ENCODE data around the gene AMIGO3.
"Not testable (repeated sequence)": the region's sequence is repeated elsewhere in the genome, so short reads cannot be mapped to it uniquely, and the experiment has no call there.

AMIGO3 gene

GRCh38 chr3:49706456-49707112, 12.9 kb downstream of the AMIGO3 start:
- no peak for DNase-seq

- DNase-seq, result no peak
Observed at GRCh38 chr3:49705390-49705960, 14.0 kb downstream of the AMIGO3 start.

GRCh38 chr3:49704629-49705028, 14.9 kb downstream of the AMIGO3 start:
- no peak for DNase-seq

GRCh38 chr3:49703956-49704355, 15.5 kb downstream of the AMIGO3 start:
- DNase-seq, result no peak

- no peak for DNase-seq
Observed at GRCh38 chr3:49703443-49703927, 16.0 kb downstream of the AMIGO3 start.

GRCh38 chr3:49702672-49703071, 16.8 kb downstream of the AMIGO3 start:
- no peak for DNase-seq

- DNase-seq, result no peak
Observed at GRCh38 chr3:49701388-49702077, 18.0 kb downstream of the AMIGO3 start.

GRCh38 chr3:49700453-49701128, 18.9 kb downstream of the AMIGO3 start:
- no peak for DNase-seq

GRCh38 chr3:49700014-49700413, 19.5 kb downstream of the AMIGO3 start:
- DNase-seq, result no peak

GRCh38 chr3:49699281-49699979, 20.1 kb downstream of the AMIGO3 start:
- no peak for DNase-seq

- DNase-seq, result not testable (repeated sequence)
Observed at GRCh38 chr3:49695350-49696015, 24.0 kb downstream of the AMIGO3 start.

- not testable (repeated sequence) for DNase-seq
Observed at GRCh38 chr3:49694409-49695070, 24.9 kb downstream of the AMIGO3 start.

- not testable (repeated sequence) for DNase-seq
Observed at GRCh38 chr3:49691481-49691880, 28.0 kb downstream of the AMIGO3 start.

GRCh38 chr3:49690856-49691255, 28.6 kb downstream of the AMIGO3 start:
- not testable (repeated sequence) for DNase-seq

- DNase-seq, result not testable (repeated sequence)
Observed at GRCh38 chr3:49689908-49690624, 29.4 kb downstream of the AMIGO3 start.

- DNase-seq, result no peak
Observed at GRCh38 chr3:49689046-49689907, 30.2 kb downstream of the AMIGO3 start, which contains the start of the genes MST1 and RNF123. Gene MST1, minus strand, starts transcription at chr3:49689474. Its CDS starts 783 bp downstream, at chr3:49688691. Gene RNF123, plus strand, starts transcription at chr3:49689557. Its CDS starts 1,609 bp downstream, at chr3:49691166.

- DNase-seq, result not testable (repeated sequence)
Observed at GRCh38 chr3:49688338-49689045, 31.0 kb downstream of the AMIGO3 start.

GRCh38 chr3:49687424-49687795, 32.1 kb downstream of the AMIGO3 start:
- not testable (repeated sequence) for DNase-seq

Measured in KG1 (cell line).